Measurements from ENCODE around the gene BLMH.
"Not testable (repeated sequence)": the region's sequence is repeated elsewhere in the genome, so short reads cannot be mapped to it uniquely, and the experiment has no call there.

The BLMH gene

GRCh38 chr17:30234296-30234695 lies 57.4 kb downstream of the BLMH start:
- Histone ChIP-seq H3K4me1 (ENCODE audit: control insufficient read depth in 1 of 2, insufficient read depth in 1 of 2, low read depth in 1 of 2, low read length in 1 of 2) (peaks cover 19 to 29% of the 10 kb centered on the region in 2 experiments), H3K27ac (no peak overlapping the region), H3K4me3 (ENCODE audit: low read depth in 1 of 2, low read length in 1 of 2) (no peak overlapping the region), H3K36me3 (no peaks in the 10 kb centered on the region), H3K27me3 (peaks cover 74% of the 10 kb centered on the region), H3K9me3 (no peaks in the 10 kb centered on the region)
- TF ChIP-seq, protein P1, sequence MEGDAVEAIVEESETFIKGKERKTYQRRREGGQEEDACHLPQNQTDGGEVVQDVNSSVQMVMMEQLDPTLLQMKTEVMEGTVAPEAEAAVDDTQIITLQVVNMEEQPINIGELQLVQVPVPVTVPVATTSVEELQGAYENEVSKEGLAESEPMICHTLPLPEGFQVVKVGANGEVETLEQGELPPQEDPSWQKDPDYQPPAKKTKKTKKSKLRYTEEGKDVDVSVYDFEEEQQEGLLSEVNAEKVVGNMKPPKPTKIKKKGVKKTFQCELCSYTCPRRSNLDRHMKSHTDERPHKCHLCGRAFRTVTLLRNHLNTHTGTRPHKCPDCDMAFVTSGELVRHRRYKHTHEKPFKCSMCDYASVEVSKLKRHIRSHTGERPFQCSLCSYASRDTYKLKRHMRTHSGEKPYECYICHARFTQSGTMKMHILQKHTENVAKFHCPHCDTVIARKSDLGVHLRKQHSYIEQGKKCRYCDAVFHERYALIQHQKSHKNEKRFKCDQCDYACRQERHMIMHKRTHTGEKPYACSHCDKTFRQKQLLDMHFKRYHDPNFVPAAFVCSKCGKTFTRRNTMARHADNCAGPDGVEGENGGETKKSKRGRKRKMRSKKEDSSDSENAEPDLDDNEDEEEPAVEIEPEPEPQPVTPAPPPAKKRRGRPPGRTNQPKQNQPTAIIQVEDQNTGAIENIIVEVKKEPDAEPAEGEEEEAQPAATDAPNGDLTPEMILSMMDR (IDR thresholded peaks at IDR 0.05): no peak

- H3K4me3 ChIP-seq (ENCODE audit: low read depth in 1 of 2, low read length in 1 of 2): no peak overlapping the region
- H3K4me1 ChIP-seq (ENCODE audit: control insufficient read depth in 1 of 2, insufficient read depth in 1 of 2, low read depth in 1 of 2, low read length in 1 of 2): peaks cover 19 to 27% of the 10 kb centered on the region in 2 experiments
- no peaks in the 10 kb centered on the region for H3K36me3 ChIP-seq
- TF ChIP-seq, protein P1 (IDR thresholded peaks at IDR 0.05): no peak
- H3K27me3 ChIP-seq: peaks cover 60% of the 10 kb centered on the region
- H3K27ac ChIP-seq: no peak overlapping the region
- no peaks in the 10 kb centered on the region for H3K9me3 ChIP-seq
These were observed 58.8 kb downstream of the BLMH start for GRCh38 chr17:30232824-30233427.

DNA sequence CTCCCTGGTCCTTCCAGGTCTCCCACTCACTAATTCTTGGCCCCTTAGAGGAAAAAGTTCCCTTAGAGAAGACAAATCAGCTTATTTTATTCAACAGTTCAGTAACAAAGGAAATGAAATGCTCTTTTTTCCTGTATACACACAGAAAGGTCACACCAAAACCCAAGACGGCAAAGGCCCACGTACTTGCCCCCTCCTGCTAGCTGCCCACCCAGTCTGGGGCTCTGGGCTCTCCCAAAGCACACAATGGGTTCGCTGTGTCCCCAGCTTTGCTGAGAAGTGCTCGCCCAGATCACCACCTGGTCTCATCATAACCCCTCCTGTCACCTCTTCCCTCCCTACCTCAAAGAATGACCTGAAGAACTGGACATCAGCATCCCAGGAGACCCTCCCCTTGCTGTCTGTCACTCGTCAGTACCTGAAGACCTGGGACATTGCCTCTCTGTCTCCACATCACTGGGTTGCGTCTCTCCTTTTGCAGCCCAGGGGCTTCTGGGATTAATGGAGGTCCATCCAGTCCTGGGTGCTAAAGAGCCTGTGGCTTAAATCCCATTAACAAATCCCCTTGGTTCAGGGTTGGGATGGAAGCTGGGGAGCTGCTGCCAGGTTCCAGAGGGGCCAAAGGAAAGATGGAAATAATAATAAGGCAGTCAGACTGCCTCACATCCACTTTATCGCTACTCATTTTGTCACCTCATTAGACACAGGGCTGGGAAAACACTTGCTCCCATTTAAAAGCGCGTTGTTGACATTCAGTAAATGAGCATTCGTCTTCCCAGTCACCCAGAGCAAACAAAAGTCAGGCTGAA lies 59.5 kb downstream of the BLMH start:
- Histone ChIP-seq H3K4me1 (ENCODE audit: control insufficient read depth in 1 of 2, insufficient read depth in 1 of 2, low read depth in 1 of 2, low read length in 1 of 2) (peaks cover 19 to 27% of the 10 kb centered on the region in 2 experiments), H3K4me3 (ENCODE audit: low read depth in 1 of 2, low read length in 1 of 2) (no peak overlapping the region), H3K27me3 (peaks cover 53% of the 10 kb centered on the region), H3K9me3 (no peaks in the 10 kb centered on the region), H3K36me3 (no peaks in the 10 kb centered on the region), H3K27ac (no peak overlapping the region)
- TF ChIP-seq, protein P1 (IDR thresholded peaks at IDR 0.05): no peak

DNA sequence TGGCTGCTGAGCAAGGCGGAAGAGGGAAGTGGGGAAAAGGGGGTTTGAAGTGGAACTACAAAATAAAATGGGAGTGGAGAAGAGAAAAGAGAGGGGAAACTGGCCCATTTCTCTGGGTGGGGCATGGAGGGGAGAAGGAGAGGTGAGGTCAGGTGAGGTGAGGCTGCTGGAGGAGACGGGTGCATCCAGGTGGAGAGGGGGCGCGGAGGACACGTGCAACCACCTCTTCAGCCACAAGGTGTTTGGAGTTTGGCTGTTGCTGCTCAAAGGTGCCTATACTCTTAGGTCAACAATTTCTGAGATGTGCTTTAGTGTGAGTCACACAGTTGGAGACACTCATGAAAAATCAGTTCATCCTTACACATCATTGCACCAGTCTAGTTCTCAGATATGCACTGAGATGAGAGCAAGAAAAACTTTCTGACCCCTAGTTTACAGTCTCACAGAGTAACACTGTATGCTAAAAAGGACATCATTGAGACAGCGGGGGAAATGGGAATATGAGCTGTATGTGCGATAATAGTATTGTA lies 61.1 kb downstream of the BLMH start:
- H3K36me3 ChIP-seq: no peaks in the 10 kb centered on the region
- TF ChIP-seq, protein P1 (IDR thresholded peaks at IDR 0.05): no peak
- H3K4me1 ChIP-seq (ENCODE audit: control insufficient read depth in 1 of 2, insufficient read depth in 1 of 2, low read depth in 1 of 2, low read length in 1 of 2): peaks cover 14 to 15% of the 10 kb centered on the region in 2 experiments
- peak overlapping the region; percentile 83 for H3K27ac ChIP-seq
- H3K9me3 ChIP-seq: no peaks in the 10 kb centered on the region
- H3K27me3 ChIP-seq: peaks cover 37% of the 10 kb centered on the region
- H3K4me3 ChIP-seq (ENCODE audit: low read depth in 1 of 2, low read length in 1 of 2): no peak overlapping the region

DNA sequence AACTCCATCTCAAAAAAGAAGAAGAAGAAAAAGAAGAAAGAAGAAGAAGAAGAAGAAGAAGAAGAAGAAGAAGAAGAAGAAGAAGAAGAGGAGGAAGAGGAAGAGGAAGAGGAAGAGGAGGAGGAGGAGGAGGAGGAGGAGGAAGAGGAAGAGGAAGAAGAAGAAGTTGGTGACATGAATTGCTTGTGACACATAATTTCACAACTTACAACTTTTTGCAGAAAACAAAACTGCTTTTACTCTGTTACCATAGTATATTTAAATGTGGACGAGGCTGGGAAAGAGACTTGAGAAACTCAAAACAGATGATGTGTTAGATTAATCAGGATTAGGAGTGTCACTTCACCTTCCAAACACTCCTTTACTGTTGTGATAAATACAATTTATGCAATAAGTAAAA lies 61.7 kb downstream of the BLMH start:
- not testable (repeated sequence) for H3K9me3 ChIP-seq; H3K4me3 ChIP-seq (ENCODE audit: low read depth in 1 of 2, low read length in 1 of 2); H3K36me3 ChIP-seq; H3K4me1 ChIP-seq (ENCODE audit: control insufficient read depth in 1 of 2, insufficient read depth in 1 of 2, low read depth in 1 of 2, low read length in 1 of 2)
- Histone ChIP-seq H3K27ac (peak overlapping the region; percentile 83), H3K27me3 (peaks cover 31% of the 10 kb centered on the region)

DNA sequence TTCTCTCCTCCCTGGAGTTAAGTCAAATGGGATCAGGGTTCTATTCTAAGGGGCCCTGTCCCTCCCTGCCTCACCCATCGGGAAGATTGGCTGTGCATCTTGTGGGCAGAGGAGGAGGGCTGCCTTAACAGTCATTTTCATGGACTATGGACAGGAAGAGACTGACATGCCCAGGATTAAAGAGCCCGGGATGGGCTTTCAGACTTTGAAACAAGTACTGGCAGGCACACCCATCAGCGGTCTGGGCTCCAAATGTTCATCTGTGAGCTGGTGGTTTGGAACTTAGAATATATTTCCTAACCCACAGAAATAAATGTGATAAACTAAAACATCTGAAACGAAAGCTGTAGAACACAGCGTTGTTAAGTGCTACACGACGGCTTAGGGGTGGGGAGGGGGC lies 62.7 kb downstream of the BLMH start:
- TF ChIP-seq, protein P1 (IDR thresholded peaks at IDR 0.05): no peak
- peaks cover 21% of the 10 kb centered on the region for H3K27me3 ChIP-seq
- H3K4me3 ChIP-seq (ENCODE audit: low read depth in 1 of 2, low read length in 1 of 2): no peak overlapping the region
- H3K4me1 ChIP-seq (ENCODE audit: control insufficient read depth in 1 of 2, insufficient read depth in 1 of 2, low read depth in 1 of 2, low read length in 1 of 2): peaks cover 8 to 9% of the 10 kb centered on the region in 2 experiments
- peak overlapping the region; percentile 5 for H3K27ac ChIP-seq
- no peaks in the 10 kb centered on the region for H3K9me3 ChIP-seq
- no peaks in the 10 kb centered on the region for H3K36me3 ChIP-seq
